Ascending aorta (tissue), 2 donors: ENCODE data around the gene PDLIM5. TPM values are rescaled to one million over a fixed set of nuclear protein-coding genes. Genes with fewer than 3 reads are reported as not detected.
"Not testable (repeated sequence)": the region's sequence is repeated elsewhere in the genome, so short reads cannot be mapped to it uniquely, and the experiment has no call there.

Experiments
- DNase-seq, 2 donors: peaks; one replicate each; pipeline ENCODE4 v3.0.0-alpha.2; 2019; ENCODE audit warnings: low spot score in 2 of 2
- H3K27ac ChIP-seq, 2 donors: fragments of 200-600 bp; sonication (generic); one replicate each; pipeline ENCODE4 v1.5.1; 2016 to 2017; ENCODE audit warnings: mild to moderate bottlenecking in 1 of 2
- H3K27me3 ChIP-seq: fragments of 200-600 bp; sonication (generic); one replicate; pipeline ENCODE4 v1.5.1; 2017
- H3K36me3 ChIP-seq, 2 donors: fragments of 200-600 bp; sonication (generic); one replicate each; pipeline ENCODE4 v1.5.1; 2016
- H3K4me1 ChIP-seq, 2 donors: fragments of 200-600 bp; sonication (generic); one replicate each; pipeline ENCODE4 v1.5.1; 2016 to 2017; ENCODE audit warnings: mild to moderate bottlenecking in 1 of 2
- H3K4me3 ChIP-seq, 2 donors: fragments of 200-600 bp; sonication (generic); one replicate each; pipeline ENCODE4 v1.5.1; 2016 to 2017; ENCODE audit warnings: mild to moderate bottlenecking in 1 of 2
- H3K9me3 ChIP-seq, 2 donors: fragments of 200-600 bp; sonication (generic); one replicate each; pipeline ENCODE4 v1.5.1; 2016
- CTCF ChIP-seq, 3 experiments: fragments of 200-600 bp in 2 of 3; fragments of 450-650 bp in 1 of 3; sonication (generic) in 2 of 3; IDR thresholded peaks; one replicate each; pipeline ENCODE4 v1.5.1; 2016 to 2019; ENCODE audit warnings: antibody characterized with exemption in 3 of 3, mild to moderate bottlenecking in 1 of 3, moderate library complexity in 1 of 3
- intact Hi-C: fragments of 100-400 bp; cut with DNase I; formaldehyde crosslinking; loops from one replicate; pipeline ENCODE4 v1.15.1; 2023
- total RNA-seq: library from RNA; depleted of rRNA; stranded (reverse); fragments of >200 nt; gene quantifications from one replicate; pipeline ENCODE4 v1.1.0, GENCODE V29; 2016

The PDLIM5 gene
- total RNA-seq, 1 donor from 2014 or later, result 103 TPM

GRCh38 chr4:94477227-94477626, 25.5 kb downstream of the PDLIM5 start:
- TF ChIP-seq CTCF (IDR thresholded peaks at IDR 0.05), result no peak
- no peaks in the 10 kb centered on the region for H3K36me3 ChIP-seq
- DNase-seq, result no peak
- H3K27ac ChIP-seq, result peak overlapping the region; percentile 36 to 46
- no peaks in the 10 kb centered on the region for H3K27me3 ChIP-seq
- no peaks in the 10 kb centered on the region for H3K9me3 ChIP-seq
- peaks cover 4 to 44% of the 10 kb centered on the region in 2 donors for H3K4me1 ChIP-seq
- intact Hi-C loops, result no loop called here
- H3K4me3 ChIP-seq, result peak overlapping the region in 1 of 2 donors; percentile 17

- H3K27ac ChIP-seq, result peak overlapping the region; percentile 62 to 65
- peaks cover 8 to 40% of the 10 kb centered on the region in 2 donors for H3K4me1 ChIP-seq
- H3K36me3 ChIP-seq, H3K27me3 ChIP-seq, H3K9me3 ChIP-seq, DNase-seq, intact Hi-C loops: not testable (repeated sequence)
- peak overlapping the region in 1 of 2 donors; percentile 33 for H3K4me3 ChIP-seq
Observed at GRCh38 chr4:94478805-94479204, 27.1 kb downstream of the PDLIM5 start.

GRCh38 chr4:94479358-94480141, 27.8 kb downstream of the PDLIM5 start:
- peak overlapping the region; percentile 6 to 33 for H3K4me3 ChIP-seq
- intact Hi-C loops, result no loop called here
- DNase-seq, result no peak
- H3K9me3 ChIP-seq, result no peaks in the 10 kb centered on the region
- H3K27ac ChIP-seq, result peak overlapping the region; percentile 62 to 65
- H3K4me1 ChIP-seq, result peaks cover 8 to 43% of the 10 kb centered on the region in 2 donors
- no peaks in the 10 kb centered on the region for H3K36me3 ChIP-seq
- H3K27me3 ChIP-seq, result no peaks in the 10 kb centered on the region
- TF ChIP-seq CTCF (IDR thresholded peaks at IDR 0.05), result no peak

GRCh38 chr4:94480362-94480951, 28.7 kb downstream of the PDLIM5 start:
- Histone ChIP-seq H3K4me1 (peaks cover 8 to 47% of the 10 kb centered on the region in 2 donors), H3K36me3 (no peaks in the 10 kb centered on the region), H3K4me3 (peak overlapping the region; percentile 4 to 29), H3K27me3 (no peaks in the 10 kb centered on the region), H3K9me3 (no peaks in the 10 kb centered on the region), H3K27ac (peak overlapping the region; percentile 65 to 66)
- TF ChIP-seq CTCF (IDR thresholded peaks at IDR 0.05), result no peak
- DNase-seq, result no peak
- intact Hi-C loops, result no loop called here

GRCh38 chr4:94483895-94484294, 32.2 kb downstream of the PDLIM5 start:
- no peaks in the 10 kb centered on the region for H3K36me3 ChIP-seq
- no peaks in the 10 kb centered on the region for H3K9me3 ChIP-seq
- no peaks in the 10 kb centered on the region for H3K27me3 ChIP-seq
- no peak overlapping the region for H3K4me3 ChIP-seq
- TF ChIP-seq CTCF (IDR thresholded peaks at IDR 0.05), result no peak
- intact Hi-C loops, result no loop called here
- peak overlapping the region in 1 of 2 donors; percentile 21 for H3K27ac ChIP-seq
- DNase-seq, result no peak
- H3K4me1 ChIP-seq, result peaks cover 8 to 48% of the 10 kb centered on the region in 2 donors

GRCh38 chr4:94484818-94485217, 33.1 kb downstream of the PDLIM5 start:
- peaks cover 8 to 41% of the 10 kb centered on the region in 2 donors for H3K4me1 ChIP-seq
- intact Hi-C loops, result no loop called here
- no peak for TF ChIP-seq CTCF (IDR thresholded peaks at IDR 0.05)

More at GRCh38 chr4:94484818-94485217, 33.1 kb downstream of the PDLIM5 start:
- H3K9me3 ChIP-seq, result no peaks in the 10 kb centered on the region
- no peaks in the 10 kb centered on the region for H3K36me3 ChIP-seq
- no peak overlapping the region for H3K4me3 ChIP-seq
- no peak overlapping the region for H3K27ac ChIP-seq
- H3K27me3 ChIP-seq, result no peaks in the 10 kb centered on the region
- DNase-seq, result no peak
